ENCODE results near the gene RNF125. TPM values are rescaled to one million over a fixed set of nuclear protein-coding genes. Genes with fewer than 3 reads are reported as not detected.

The RNF125 gene
- total RNA-seq, 2 experiments from 2014 or later = 29.0 to 31.2 TPM

DNA sequence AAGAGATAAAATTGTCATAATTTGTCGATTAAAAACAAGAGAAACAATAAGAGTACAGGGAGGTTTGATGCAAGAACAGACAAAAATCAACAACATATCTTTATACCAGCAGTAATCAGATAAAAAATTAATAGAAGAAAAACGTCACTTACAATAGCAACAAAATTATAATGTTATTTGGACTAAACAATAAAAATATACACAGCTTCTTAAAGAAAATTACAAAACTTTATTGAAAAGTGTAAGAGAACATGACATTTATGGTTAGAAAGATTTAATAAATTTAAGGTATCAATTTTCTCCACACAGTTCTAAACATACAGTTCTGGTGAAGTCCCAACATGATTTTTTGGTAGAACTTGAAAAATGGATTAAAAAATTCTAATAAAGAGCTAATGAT lies 85.9 kb downstream of the RNF125 start:
- Mint-ChIP-seq H3K4me3 (no peak overlapping the region), H3K4me1 (peaks cover 18% of the 10 kb centered on the region), H3K36me3 (peaks cover 35% of the 10 kb centered on the region), H3K27ac (no peak overlapping the region), H3K9me3 (no peaks in the 10 kb centered on the region), H3K27me3 (no peaks in the 10 kb centered on the region)
- POLR2A ChIA-PET = interaction anchor here (1.4 kb wide), 1 partner anchor 86 kb away, joined by 4 read pairs; the partner anchor contains the start of gene RNF125
- no peak for ATAC-seq (ENCODE audit: low read depth)
- no peak for DNase-seq

DNA sequence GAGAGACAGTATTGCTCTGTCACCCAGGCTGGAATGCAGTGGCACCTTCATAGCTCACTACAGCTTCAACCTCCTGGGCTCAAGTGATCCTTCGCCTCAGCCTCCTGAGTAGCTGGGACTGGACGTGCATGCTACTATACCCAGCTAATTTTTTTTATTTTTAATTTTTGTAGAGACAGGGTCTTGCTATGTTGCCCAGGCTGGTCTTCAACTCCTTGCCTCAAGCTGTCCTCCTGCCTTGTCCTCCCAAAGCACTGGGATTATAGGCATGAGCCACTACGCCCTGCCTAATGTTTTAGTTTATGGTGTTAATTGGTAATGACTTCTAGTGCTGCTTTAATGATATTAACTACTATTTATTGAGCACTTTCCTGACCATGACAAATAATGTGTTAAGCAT lies 91.4 kb downstream of the RNF125 start:
- DNase-seq = no peak
- Mint-ChIP-seq H3K9me3 (no peaks in the 10 kb centered on the region), H3K27ac (no peak overlapping the region), H3K27me3 (no peaks in the 10 kb centered on the region), H3K36me3 (peaks cover 24% of the 10 kb centered on the region), H3K4me1 (peaks cover 19% of the 10 kb centered on the region), H3K4me3 (no peak overlapping the region)
- ATAC-seq (ENCODE audit: low read depth) = no peak
- POLR2A ChIA-PET = no interaction called here

DNA sequence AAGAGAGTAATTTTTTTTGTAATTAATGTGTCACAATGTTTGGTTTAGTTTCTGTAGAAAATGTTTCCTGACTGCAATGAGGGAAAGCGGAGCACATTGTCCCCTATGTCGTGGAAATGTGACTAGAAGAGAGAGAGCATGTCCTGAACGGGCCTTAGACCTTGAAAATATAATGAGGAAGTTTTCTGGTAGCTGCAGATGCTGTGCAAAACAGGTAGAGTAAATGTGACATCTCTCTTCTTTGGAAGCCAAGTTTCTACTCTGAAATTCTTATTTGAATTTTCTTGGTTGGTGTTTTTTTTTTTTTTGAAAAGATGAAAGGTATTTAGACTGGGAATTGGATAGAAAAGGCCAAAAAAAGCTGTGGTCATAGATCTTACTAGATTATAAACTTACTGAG lies 93.1 kb downstream of the RNF125 start:
- Mint-ChIP-seq H3K9me3 (no peaks in the 10 kb centered on the region), H3K27ac (no peak overlapping the region), H3K4me3 (no peak overlapping the region), H3K36me3 (peaks cover 25% of the 10 kb centered on the region), H3K27me3 (no peaks in the 10 kb centered on the region), H3K4me1 (peaks cover 16% of the 10 kb centered on the region)
- POLR2A ChIA-PET = interaction anchor here (1.4 kb wide), 1 partner anchor 20 kb away, joined by 3 read pairs; the partner anchor contains the start of gene RNF138
- no peak for ATAC-seq (ENCODE audit: low read depth)
- DNase-seq = no peak

DNA sequence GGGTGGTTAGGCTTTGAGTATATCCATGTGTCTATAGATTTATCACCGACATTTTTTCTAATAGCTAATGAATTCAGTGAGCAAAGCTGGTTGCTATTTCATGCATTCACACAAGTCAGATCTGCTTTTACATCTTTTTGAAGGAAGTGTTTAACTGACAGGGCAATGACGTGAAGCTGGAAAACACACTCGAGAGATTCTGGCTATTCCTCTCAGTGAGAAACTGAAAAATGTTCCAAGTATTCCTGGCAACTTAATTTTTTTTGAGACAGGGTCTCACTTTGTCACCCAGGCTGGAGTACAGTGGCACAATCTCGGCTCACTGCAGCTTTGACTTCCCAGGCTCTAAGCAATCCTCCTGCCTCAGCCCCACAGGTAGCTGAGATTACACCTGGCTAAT lies 94.2 kb downstream of the RNF125 start:
- Mint-ChIP-seq H3K36me3 (peaks cover 25% of the 10 kb centered on the region), H3K27ac (no peak overlapping the region), H3K27me3 (no peaks in the 10 kb centered on the region), H3K4me3 (no peak overlapping the region), H3K4me1 (peaks cover 17% of the 10 kb centered on the region), H3K9me3 (no peaks in the 10 kb centered on the region)
- POLR2A ChIA-PET = interaction anchor here (1.4 kb wide), 1 partner anchor 21 kb away, joined by 3 read pairs; the partner anchor contains the start of gene RNF138
- no peak for DNase-seq
- no peak for ATAC-seq (ENCODE audit: low read depth)

DNA sequence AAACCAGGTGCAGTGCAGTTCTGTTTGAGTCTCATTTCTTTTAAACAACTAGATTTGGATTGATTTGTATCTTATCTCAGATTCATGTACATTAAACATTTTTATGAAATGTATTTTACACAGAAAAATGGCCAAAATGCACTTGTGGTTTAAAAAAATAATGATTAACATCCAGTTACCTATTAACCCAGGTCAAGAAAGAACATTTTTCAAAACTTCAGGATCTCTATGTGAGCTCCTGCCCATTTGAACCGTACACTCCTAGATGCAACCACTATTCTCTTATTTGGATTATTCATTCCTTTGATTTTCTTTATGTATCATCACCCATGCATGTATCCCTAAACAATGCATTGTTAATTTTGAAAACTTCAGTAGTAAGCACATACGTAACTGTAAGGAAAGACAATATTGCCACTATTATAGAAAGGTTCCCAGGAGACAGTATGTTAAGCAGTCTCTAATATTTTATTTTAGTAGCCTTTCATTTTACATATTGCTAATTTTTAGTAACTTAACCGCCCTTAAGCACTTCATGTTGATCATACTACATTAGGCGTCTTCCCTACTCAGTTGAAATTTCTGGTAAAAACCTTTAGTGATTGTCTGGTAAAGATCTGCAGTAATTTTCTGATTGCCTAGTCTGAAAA lies 95.8 kb downstream of the RNF125 start:
- no peaks in the 10 kb centered on the region for H3K27me3 Mint-ChIP-seq
- H3K9me3 Mint-ChIP-seq = no peaks in the 10 kb centered on the region
- H3K36me3 Mint-ChIP-seq = peaks cover 29% of the 10 kb centered on the region
- no peak overlapping the region for H3K4me3 Mint-ChIP-seq
- H3K27ac Mint-ChIP-seq = no peak overlapping the region
- ATAC-seq (ENCODE audit: low read depth) (no peak), DNase-seq (no peak)
- peaks cover 17% of the 10 kb centered on the region for H3K4me1 Mint-ChIP-seq
- POLR2A ChIA-PET = no interaction called here

DNA sequence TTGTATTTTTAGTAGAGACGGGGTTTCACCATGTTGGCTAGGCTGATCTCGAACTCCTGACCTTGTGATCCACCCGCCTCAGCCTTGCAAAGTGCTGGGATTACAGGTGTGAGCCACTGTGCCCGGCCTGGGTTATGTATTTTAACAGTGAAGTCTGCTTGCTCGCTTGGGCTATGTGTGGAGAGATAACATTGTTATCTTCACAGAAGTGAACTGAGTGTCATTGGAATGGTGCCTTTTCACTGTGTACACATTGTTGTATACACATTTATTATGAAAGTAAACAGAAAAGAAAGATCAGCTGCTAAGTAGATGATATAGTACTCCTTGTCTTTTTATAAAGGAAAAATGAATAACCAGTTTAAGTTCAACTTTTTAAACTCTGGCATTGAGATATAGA lies 103.4 kb downstream of the RNF125 start:
- peaks cover 7% of the 10 kb centered on the region for H3K4me1 Mint-ChIP-seq
- H3K9me3 Mint-ChIP-seq = no peaks in the 10 kb centered on the region
- no peak for ATAC-seq (ENCODE audit: low read depth)
- H3K27me3 Mint-ChIP-seq = no peaks in the 10 kb centered on the region
- POLR2A ChIA-PET = no interaction called here
- DNase-seq = no peak
- H3K27ac Mint-ChIP-seq = no peak overlapping the region
- peaks cover 25% of the 10 kb centered on the region for H3K36me3 Mint-ChIP-seq
- H3K4me3 Mint-ChIP-seq = no peak overlapping the region

Other genes starting within 250 kb of the RNF125 start
- 10 to 100 TPM; 39.6 to 46.1 TPM for gene TRAPPC8, start 75.7 kb upstream of the RNF125 start, total RNA-seq
- gene RNF138, start 73.0 kb downstream of the RNF125 start, total RNA-seq = 10 to 100 TPM; 83.6 to 86.7 TPM
- gene MEP1B, start 171.2 kb downstream of the RNF125 start, total RNA-seq = not detected

Measured in activated naive CD8-positive, alpha-beta T cell treated with anti-CD3 and anti-CD28 coated beads, Interleukin-2, amount 10 ng/mL, durations not matched to agents 7 days and 5 days (primary cell).